ENCODE measurements around the gene HTRA3.

- TF ChIP-seq SUZ12 (IDR thresholded peaks at IDR 0.05; ENCODE audit: low read length): no peak
- no peak for TF ChIP-seq POLR2A (IDR thresholded peaks at IDR 0.05; ENCODE audit: control extremely low read depth in 1 of 2, low read depth in 2 of 2, low read length in 2 of 2)
- TF ChIP-seq CTCF (IDR thresholded peaks at IDR 0.05; ENCODE audit: control extremely low read depth in 1 of 3, insufficient read depth in 1 of 3, low read depth in 1 of 3, low read length in 3 of 3): no peak
- TF ChIP-seq TAF1 (IDR thresholded peaks at IDR 0.05; ENCODE audit: low read depth, low read length): no peak
- no peak for TF ChIP-seq EGR1 (IDR thresholded peaks at IDR 0.05; ENCODE audit: borderline replicate concordance, low read depth, low read length)
- TF ChIP-seq CHD2 (IDR thresholded peaks at IDR 0.05; ENCODE audit: low read length): no peak
- TF ChIP-seq BCL11A (IDR thresholded peaks at IDR 0.05; ENCODE audit: low read depth in 2 of 2, low read length in 2 of 2): no peak
- no peak for TF ChIP-seq ATF2 (IDR thresholded peaks at IDR 0.05; ENCODE audit: low read length)
- no peak for TF ChIP-seq CREB1 (IDR thresholded peaks at IDR 0.05)
- TF ChIP-seq EP300 (IDR thresholded peaks at IDR 0.05; ENCODE audit: borderline replicate concordance in 1 of 2, low read depth in 2 of 2, low read length in 2 of 2): no peak
Measured at GRCh38 chr4:8316911-8317351, 47.4 kb downstream of the HTRA3 start.

Measured in H1 (cell line).